NCI-H82 treated with DMSO at 0.1 percent for 48 hours (cell line): Measurements from ENCODE around the gene WDR48.

Experiments
- DNase-seq: peaks from one replicate; lab custom pipeline; 2025; ENCODE audit not compliant: unreplicated experiment; lab: John Stamatoyannopoulos, UW

Gene WDR48

GRCh38 chr3:39101022-39101689 is 49.3 kb downstream of the WDR48 start:
- no peak for DNase-seq

DNA sequence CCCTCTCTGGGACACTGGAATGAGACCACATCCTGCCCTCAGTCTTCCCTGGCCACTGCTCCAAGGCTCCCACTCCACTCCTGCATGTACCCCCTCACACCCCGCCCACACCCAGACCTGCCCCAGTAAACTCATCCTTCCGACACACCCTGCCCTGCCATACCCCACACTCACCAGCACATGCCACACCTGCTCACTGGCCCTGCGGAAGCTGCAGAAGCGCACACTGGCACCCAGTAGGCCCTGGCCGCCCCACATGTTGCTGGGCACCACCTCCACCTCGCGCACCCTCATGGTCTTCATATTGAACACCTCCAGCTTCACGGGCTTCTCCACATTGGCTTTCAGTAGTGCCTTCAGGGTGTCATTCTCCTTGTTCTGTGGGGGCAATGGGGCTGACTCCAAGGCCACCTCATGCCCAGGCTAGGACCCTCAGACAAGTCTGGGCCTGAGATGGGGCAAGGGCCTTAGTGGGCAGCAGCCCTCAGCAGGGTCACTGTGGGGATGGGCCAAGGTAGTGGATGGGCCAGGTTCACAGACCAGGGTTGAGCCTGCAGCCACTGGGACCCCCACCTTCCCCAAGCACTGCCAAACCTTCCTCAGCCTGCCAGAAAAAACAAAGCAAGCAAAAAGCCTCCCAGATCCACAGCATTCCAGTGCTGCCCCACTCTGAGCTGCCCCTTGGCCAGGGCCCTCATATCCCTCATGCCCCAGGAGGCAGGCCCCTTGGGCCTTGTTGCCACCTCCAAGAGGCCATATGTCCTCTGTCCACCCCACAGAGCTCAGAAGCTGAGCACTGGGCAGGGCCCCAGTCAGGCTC is 50.9 kb downstream of the WDR48 start:
- no peak for DNase-seq

- DNase-seq = no peak
These were observed 51.5 kb downstream of the WDR48 start for GRCh38 chr3:39103324-39103693.

DNA sequence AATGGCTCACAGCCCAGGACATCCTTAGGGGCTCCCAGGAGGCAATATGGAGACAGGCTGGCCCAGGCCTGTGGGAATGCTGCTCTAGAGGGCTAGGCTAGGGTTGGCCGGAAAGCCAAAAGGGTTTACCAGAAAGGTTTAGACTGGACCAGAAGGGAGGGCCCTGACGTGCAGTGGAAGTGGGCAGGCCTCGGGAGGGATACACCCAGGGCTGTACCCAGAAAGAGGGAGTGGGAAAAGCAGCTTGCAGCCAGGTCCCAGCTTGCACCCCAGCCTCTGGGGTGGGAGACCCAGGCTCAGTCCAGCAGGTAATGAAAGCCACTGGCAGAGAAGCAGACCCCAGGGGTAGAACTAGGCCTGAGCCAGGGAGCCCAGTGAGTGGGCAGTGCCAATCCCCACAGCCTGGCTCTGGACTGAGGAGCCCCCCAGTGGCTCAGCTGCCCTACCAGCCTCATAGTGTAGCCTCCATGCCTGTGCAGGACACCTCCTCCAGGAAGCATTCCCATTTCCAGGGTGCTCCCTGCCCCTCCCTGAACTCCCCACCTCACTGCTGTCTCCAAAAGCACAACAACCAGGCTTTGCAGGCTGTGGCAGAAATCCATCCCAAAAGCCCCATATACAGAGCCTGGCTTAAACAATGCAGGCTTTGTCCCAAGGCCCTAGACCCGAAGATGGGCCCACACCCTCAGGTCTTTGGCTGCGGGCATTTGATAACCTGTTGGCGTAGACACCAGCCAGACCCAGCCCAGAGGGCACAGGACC is 52.2 kb downstream of the WDR48 start:
- no peak for DNase-seq

- DNase-seq = no peak
These were observed 53.3 kb downstream of the WDR48 start for GRCh38 chr3:39104961-39105686.

DNA sequence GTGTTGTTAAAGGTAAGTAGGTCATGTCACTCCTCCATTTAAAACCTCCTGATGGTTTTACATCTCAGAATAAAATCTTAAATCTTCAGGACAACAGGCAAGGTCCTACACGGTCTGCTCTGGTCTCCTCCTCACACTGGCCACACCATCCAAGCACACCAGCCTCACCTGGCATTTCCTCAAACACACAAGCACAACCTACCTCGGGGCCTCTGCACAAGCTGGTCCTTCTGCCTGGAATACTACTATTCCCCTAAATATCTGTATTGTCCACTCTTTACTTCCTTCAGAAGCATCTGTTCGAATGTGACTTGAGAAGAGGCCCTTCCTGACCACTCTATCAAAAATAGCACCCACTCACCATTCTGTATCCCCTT is 53.9 kb downstream of the WDR48 start:
- DNase-seq = no peak

GRCh38 chr3:39106281-39106811 is 54.5 kb downstream of the WDR48 start:
- no peak for DNase-seq

- DNase-seq = no peak
These were observed 55.1 kb downstream of the WDR48 start for GRCh38 chr3:39106851-39107387.

- peak; percentile 39 for DNase-seq
These were observed 55.8 kb downstream of the WDR48 start, which contains the start of the genes GORASP1 and TTC21A for GRCh38 chr3:39107388-39108199. Gene GORASP1, minus strand, starts transcription at chr3:39107627. Its CDS starts 86 bp downstream, at chr3:39107541. Gene TTC21A, plus strand, starts transcription at chr3:39107680. Its CDS starts 158 bp downstream, at chr3:39107838.

- DNase-seq = no peak
These were observed 56.4 kb downstream of the WDR48 start for GRCh38 chr3:39108200-39108710.

DNA sequence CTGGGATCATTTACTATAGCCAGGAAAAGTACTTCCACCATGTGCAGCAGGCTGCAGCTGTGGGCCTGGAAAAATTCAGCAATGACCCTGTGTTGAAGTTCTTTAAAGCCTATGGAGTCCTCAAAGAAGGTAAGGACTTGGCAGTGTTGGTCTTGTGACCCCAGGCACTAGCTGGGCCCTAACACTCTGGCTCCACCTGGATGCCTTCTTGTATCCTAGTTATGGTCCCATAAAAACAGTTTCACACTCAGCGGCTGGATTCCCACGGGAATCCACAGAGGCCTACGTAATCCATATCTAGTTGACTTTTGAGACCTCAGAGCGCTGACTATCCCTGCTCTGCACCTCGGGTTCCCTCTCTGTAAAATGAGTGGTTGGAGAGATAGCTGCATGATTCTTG is 57.3 kb downstream of the WDR48 start:
- no peak for DNase-seq

- no peak for DNase-seq
These were observed 58.3 kb downstream of the WDR48 start for GRCh38 chr3:39110041-39110639.

DNA sequence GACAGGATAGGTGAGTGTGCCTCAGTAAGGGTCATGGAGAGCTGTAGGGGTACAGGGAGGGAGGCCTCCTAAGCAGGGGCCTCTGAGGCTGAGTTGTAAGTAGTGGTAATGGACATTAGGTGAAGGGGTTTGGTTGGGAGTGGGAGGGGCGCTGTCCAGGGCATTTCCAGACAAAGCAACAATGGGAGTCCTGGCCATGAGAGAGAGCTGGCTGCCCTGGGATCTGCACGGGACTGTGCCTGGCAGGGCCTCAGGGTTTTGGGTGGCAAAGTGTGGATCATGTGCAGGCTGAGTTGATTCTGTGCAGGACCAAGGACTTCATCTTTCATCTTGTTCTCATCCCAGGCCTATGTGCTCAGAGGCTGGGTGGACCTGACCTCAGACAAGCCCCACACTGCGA is 60.3 kb downstream of the WDR48 start:
- no peak for DNase-seq

DNA sequence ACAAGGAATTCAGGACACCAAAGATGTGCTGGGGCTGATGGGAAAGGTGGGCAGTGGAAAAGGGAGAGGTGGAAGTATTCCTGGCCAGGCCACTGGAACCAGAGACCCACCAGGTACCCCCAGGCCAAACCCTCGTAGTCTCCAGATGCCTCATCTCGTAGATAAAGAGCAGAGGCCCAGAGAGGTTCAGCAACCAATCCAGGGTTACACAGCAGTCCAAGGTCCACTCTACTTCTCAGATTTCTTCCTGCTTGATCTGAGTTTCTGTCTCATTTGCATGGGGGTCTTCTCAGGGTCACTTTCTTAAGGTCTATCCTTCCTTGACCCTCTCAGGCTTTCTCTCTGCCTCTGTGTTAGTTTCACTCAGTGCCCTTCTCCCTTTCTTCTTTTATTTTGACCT is 60.7 kb downstream of the WDR48 start:
- DNase-seq = no peak

DNA sequence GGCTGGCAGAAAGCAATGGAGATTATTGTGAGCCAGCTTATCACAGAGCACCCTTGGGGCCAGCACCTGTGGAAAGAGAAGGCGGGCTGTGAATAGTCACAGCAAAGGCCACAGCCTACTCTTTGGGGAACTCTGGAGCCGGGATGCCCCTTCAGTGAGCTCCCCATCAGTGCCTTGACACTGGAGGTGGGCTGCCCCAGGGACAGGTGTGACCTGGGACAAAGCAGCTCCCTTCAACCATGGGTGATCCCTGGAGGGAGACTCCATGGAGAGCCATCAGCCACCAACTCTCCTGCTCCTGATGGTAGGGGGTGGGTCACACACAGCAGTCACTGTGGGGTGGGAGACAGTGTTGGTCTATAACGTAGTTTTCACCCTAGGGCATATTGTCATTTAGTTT is 61.5 kb downstream of the WDR48 start:
- DNase-seq = no peak

- no peak for DNase-seq
These were observed 62.6 kb downstream of the WDR48 start for GRCh38 chr3:39114456-39114855.

- no peak for DNase-seq
These were observed 64.1 kb downstream of the WDR48 start for GRCh38 chr3:39115870-39116269.

GRCh38 chr3:39118079-39118478 is 66.3 kb downstream of the WDR48 start:
- DNase-seq = no peak
